ENCODE results near the gene UTY. TPM values are rescaled to one million over a fixed set of nuclear protein-coding genes. Genes with fewer than 3 reads are reported as not detected.
A peak's percentile ranks its signal among the peaks of the same experiment; 100 is the strongest.

Gene UTY
- total RNA-seq, 2 experiments from 2014 or later, result 12.7 to 16.1 TPM

GRCh38 chrY:13435206-13435967 is 44.4 kb downstream of the UTY start:
- Mint-ChIP-seq H3K4me1 (peaks cover 38% of the 10 kb centered on the region), H3K9me3 (peaks cover 27% of the 10 kb centered on the region), H3K27me3 (no peaks in the 10 kb centered on the region), H3K4me3 (peak overlapping the region; percentile 83), H3K36me3 (peaks cover 83% of the 10 kb centered on the region), H3K27ac (peak overlapping the region; percentile 94)
- DNase-seq, result no peak

- Mint-ChIP-seq H3K4me3 (peak overlapping the region; percentile 18), H3K36me3 (peaks cover 92% of the 10 kb centered on the region), H3K4me1 (peaks cover 38% of the 10 kb centered on the region), H3K9me3 (peaks cover 44% of the 10 kb centered on the region), H3K27ac (peak overlapping the region; percentile 83), H3K27me3 (no peaks in the 10 kb centered on the region)
- no peak for DNase-seq
Observed at GRCh38 chrY:13432293-13433025, 47.4 kb downstream of the UTY start.

DNA sequence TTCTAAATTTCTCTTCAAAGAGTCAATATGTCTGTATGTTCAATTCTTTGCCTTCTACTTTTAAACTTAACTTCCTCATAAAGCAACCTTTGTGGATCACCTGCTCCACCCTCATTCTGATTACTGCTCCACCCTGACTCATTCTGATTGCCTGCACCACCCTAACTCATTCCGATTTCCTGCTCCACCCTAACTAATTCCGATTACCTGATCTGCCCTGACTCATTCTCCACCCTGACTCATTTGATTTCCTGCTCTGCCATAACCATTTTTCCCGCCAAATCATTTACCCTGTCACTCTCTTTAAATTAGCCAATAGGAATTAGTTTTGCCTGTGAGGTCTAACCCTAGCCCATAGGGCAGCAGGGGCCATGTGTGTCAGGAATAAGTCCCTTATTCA is 50.3 kb downstream of the UTY start:
- no peak for DNase-seq
- peak overlapping the region; percentile 7 for H3K27ac Mint-ChIP-seq
- H3K4me1 Mint-ChIP-seq, result peaks cover 29% of the 10 kb centered on the region
- peaks cover 49% of the 10 kb centered on the region for H3K9me3 Mint-ChIP-seq
- peaks cover 92% of the 10 kb centered on the region for H3K36me3 Mint-ChIP-seq
- no peaks in the 10 kb centered on the region for H3K27me3 Mint-ChIP-seq
- H3K4me3 Mint-ChIP-seq, result no peak overlapping the region

GRCh38 chrY:13423281-13423732 is 56.5 kb downstream of the UTY start:
- H3K27me3 Mint-ChIP-seq, result no peaks in the 10 kb centered on the region
- H3K36me3 Mint-ChIP-seq, result peaks cover 67% of the 10 kb centered on the region
- H3K27ac Mint-ChIP-seq, result no peak overlapping the region
- DNase-seq, result no peak
- H3K9me3 Mint-ChIP-seq, result peaks cover 17% of the 10 kb centered on the region
- no peak overlapping the region for H3K4me3 Mint-ChIP-seq
- H3K4me1 Mint-ChIP-seq, result peaks cover 43% of the 10 kb centered on the region

GRCh38 chrY:13416869-13417661 is 62.8 kb downstream of the UTY start:
- H3K27ac Mint-ChIP-seq, result no peak overlapping the region

GRCh38 chrY:13415556-13415955 is 64.3 kb downstream of the UTY start:
- Mint-ChIP-seq H3K4me1 (peaks cover 23% of the 10 kb centered on the region), H3K27me3 (no peaks in the 10 kb centered on the region), H3K27ac (no peak overlapping the region), H3K36me3 (peaks cover 22% of the 10 kb centered on the region), H3K4me3 (no peak overlapping the region), H3K9me3 (no peaks in the 10 kb centered on the region)
- no peak for DNase-seq

More at GRCh38 chrY:13416869-13417661, 62.8 kb downstream of the UTY start:
- DNase-seq, result no peak
- Mint-ChIP-seq H3K4me1 (peaks cover 24% of the 10 kb centered on the region), H3K4me3 (no peak overlapping the region), H3K36me3 (peaks cover 21% of the 10 kb centered on the region), H3K27me3 (no peaks in the 10 kb centered on the region), H3K9me3 (no peaks in the 10 kb centered on the region)

DNA sequence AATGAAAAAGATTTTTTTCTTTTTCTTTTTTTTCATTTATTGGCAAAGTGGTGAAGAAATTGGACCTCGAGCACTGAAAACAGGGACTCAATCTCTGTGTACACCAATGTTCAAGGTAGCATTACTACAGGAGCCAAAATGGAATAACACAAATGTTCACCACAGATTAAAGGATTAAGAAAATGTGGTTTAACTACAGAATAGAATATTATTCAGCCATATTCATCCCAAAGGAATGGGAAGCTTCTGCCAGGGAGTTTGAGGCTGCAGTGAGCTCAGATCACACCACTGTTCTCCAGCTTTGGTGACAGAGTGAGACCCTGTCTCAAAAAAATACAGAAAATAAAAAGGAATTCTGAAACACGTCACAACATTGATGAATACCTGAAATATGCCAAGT is 81.0 kb downstream of the UTY start:
- Mint-ChIP-seq H3K4me3 (no peak overlapping the region), H3K36me3 (peaks cover 16% of the 10 kb centered on the region)

DNA sequence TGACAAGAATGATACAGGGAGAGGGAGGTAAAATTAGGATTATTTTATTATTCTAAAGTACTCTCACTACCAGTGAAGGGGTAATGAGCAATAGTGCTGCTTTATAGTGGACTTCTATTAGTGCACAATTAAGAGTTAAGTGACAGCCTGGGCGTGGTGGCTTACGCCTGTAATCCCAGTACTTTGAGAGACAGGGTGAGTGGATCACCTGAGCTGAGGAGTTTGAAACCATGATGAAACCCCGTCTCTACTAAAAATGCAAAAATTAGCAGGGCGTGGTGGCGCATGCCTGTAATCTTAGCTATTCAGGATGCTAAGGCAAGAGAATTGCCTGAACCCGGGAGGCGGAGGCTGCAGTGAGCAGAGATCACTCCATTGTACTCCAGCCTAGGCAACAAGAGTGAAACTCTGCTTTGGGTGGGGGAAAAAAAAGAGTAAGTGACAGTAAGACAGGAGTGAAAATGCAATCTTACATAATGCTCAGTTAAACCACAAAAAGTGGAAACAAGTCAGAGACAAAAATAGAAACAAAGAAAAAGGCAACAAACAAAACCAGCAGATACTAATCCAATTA is 98.6 kb downstream of the UTY start:
- Mint-ChIP-seq H3K27me3 (no peaks in the 10 kb centered on the region), H3K4me1 (peaks cover 6% of the 10 kb centered on the region), H3K4me3 (no peak overlapping the region), H3K36me3 (peaks cover 31% of the 10 kb centered on the region), H3K27ac (peak overlapping the region; percentile 51), H3K9me3 (peaks cover 2% of the 10 kb centered on the region)
- no peak for DNase-seq

More for the DNA sequence above, 81.0 kb downstream of the UTY start:
- Mint-ChIP-seq H3K27ac (no peak overlapping the region), H3K9me3 (no peaks in the 10 kb centered on the region), H3K4me1 (peaks cover 9% of the 10 kb centered on the region), H3K27me3 (no peaks in the 10 kb centered on the region)
- DNase-seq, result no peak

DNA sequence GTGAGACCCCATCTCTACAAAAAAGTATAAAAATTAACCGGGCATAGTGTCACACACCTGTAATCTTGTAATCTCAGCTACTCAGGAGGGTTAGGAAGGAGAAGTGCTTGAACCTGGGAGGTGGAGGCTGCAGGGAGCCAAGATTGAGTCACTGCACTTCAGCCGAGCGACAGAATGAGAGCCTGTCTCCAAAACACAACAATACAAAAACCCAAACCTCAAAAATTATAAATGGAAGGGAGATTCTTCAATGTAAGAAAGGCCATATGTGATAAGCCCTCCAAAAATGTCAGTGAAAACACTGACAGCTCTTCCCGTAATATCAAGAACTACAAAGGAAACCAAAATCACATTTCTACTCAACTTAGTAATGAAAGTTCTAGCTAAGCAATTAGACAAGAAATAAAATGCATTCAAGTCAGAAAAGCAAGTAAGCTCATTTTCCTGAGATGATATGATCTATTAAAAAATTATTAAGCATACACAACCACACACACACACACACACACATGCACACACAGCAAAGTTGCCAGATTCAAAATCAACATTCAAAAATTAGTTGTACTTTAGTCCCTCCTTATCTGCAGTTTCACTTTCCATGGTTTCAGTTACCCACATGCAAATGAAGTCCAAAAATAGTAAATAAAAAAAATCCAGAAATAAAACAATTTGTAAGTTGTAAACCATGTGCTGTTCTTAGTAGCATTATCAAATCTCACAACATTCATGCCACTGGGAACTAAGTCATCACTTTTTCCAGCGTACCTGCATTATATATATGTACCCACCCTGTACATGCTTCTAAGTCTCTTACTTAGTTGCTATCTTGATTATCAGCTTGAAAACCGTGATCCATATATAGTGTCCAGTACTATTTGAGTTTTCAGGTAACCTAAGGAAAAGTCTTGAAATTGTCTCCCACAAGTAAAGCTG is 108.7 kb downstream of the UTY start:
- no peaks in the 10 kb centered on the region for H3K9me3 Mint-ChIP-seq
- H3K27ac Mint-ChIP-seq, result peak overlapping the region; percentile 87
- peak; percentile 4 for DNase-seq
- no peaks in the 10 kb centered on the region for H3K27me3 Mint-ChIP-seq
- H3K36me3 Mint-ChIP-seq, result peaks cover 5% of the 10 kb centered on the region
- peaks cover 17% of the 10 kb centered on the region for H3K4me1 Mint-ChIP-seq
- peak overlapping the region; percentile 32 for H3K4me3 Mint-ChIP-seq

DNA sequence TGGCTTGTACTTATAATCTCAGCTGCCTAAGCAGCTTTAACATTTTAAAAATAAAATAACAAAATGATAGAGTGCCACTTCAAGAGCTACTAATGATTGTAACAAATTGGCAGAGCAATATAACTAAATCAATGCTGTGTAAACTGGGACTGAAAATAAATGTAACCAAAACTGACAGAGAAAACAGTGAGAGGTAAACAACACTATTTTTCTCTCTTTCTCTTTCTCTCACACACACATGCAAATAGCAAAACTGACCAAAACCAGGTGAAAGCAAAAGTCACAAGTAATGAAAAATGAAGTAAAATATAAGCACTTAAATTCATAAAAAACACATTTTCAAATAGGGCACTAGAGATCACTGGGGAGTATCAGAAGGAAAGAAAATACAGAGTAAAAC is 109.6 kb downstream of the UTY start:
- no peak for DNase-seq
- H3K36me3 Mint-ChIP-seq, result peaks cover 5% of the 10 kb centered on the region
- H3K27ac Mint-ChIP-seq, result peak overlapping the region; percentile 87
- no peak overlapping the region for H3K4me3 Mint-ChIP-seq
- H3K27me3 Mint-ChIP-seq, result no peaks in the 10 kb centered on the region
- H3K4me1 Mint-ChIP-seq, result peaks cover 17% of the 10 kb centered on the region
- no peaks in the 10 kb centered on the region for H3K9me3 Mint-ChIP-seq

GRCh38 chrY:13368513-13368845 is 111.4 kb downstream of the UTY start:
- Mint-ChIP-seq H3K4me3 (no peak overlapping the region), H3K36me3 (peaks cover 3% of the 10 kb centered on the region), H3K27me3 (no peaks in the 10 kb centered on the region), H3K27ac (no peak overlapping the region), H3K4me1 (peaks cover 17% of the 10 kb centered on the region), H3K9me3 (no peaks in the 10 kb centered on the region)
- DNase-seq, result no peak

GRCh38 chrY:13363641-13364040 is 116.2 kb downstream of the UTY start:
- Mint-ChIP-seq H3K27ac (no peak overlapping the region), H3K27me3 (no peaks in the 10 kb centered on the region), H3K4me3 (no peak overlapping the region), H3K9me3 (no peaks in the 10 kb centered on the region), H3K36me3 (peaks cover 3% of the 10 kb centered on the region), H3K4me1 (peaks cover 12% of the 10 kb centered on the region)
- no peak for DNase-seq

- Mint-ChIP-seq H3K9me3 (no peaks in the 10 kb centered on the region), H3K27ac (no peak overlapping the region), H3K4me3 (no peak overlapping the region), H3K27me3 (no peaks in the 10 kb centered on the region), H3K4me1 (peaks cover 14% of the 10 kb centered on the region), H3K36me3 (peaks cover 3% of the 10 kb centered on the region)
- no peak for DNase-seq
Observed at GRCh38 chrY:13362662-13363061, 117.2 kb downstream of the UTY start.
